GM21619 (cell line): ENCODE data around the gene CASP9.
"Not testable (repeated sequence)": the region's sequence is repeated elsewhere in the genome, so short reads cannot be mapped to it uniquely, and the experiment has no call there.

Experiments used
- ATAC-seq: cut with Tn5 transposase; IDR thresholded peaks from one replicate; pipeline ENCODE4 v1.9.1; 2021; ENCODE audit not compliant: unreplicated experiment

The CASP9 gene

GRCh38 chr1:15501208-15502032 lies 22.6 kb downstream of the CASP9 start:
- no peak for ATAC-seq

DNA sequence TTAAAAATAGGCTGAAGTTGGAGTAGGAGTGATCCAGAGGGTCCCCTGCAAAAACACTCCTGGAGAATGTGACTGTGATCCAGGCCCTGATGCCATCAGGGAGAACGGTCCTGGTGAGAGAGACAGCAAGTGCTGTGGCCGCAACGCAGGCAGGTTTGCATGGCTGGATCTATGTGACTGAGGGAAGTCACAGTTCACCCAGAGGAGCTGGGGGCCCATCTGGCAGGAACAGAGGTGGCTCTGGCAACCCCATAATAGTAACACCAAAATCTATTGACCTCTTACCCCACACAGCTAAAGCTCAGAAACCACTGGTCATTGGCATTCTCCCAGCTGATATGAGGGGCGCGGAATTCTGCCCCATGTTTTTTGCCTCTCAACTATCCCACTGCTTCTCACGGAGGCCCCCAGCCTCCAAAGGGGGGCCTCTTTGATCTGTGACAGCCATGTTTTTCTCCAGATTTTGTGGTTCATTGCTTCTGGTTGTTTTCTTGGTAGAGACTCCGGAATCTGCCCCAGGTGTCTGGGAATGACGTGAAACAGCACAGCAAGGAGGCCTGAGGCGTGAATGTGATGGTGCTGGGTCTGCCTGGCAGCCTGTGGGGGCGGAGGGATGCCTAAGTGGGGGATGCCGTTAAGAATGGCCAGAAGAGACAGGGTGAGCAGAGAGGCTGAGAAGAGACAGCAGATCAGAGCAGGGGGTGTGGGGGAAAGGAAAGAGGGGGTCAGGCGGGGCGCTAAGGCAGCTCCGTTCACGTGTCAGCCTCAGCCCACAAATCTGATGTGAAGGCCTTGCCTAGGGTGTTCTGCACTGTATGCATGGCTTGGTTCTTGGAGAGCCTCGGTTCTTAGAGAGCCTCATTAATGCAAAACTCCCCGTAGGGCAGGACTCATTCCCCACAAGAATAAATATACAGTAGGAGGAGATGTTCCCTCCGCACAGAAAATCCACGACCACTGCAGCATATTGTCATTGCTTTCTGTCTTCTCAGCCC lies 23.5 kb downstream of the CASP9 start:
- ATAC-seq: no peak

GRCh38 chr1:15493869-15494390 lies 30.1 kb downstream of the CASP9 start:
- no peak for ATAC-seq

DNA sequence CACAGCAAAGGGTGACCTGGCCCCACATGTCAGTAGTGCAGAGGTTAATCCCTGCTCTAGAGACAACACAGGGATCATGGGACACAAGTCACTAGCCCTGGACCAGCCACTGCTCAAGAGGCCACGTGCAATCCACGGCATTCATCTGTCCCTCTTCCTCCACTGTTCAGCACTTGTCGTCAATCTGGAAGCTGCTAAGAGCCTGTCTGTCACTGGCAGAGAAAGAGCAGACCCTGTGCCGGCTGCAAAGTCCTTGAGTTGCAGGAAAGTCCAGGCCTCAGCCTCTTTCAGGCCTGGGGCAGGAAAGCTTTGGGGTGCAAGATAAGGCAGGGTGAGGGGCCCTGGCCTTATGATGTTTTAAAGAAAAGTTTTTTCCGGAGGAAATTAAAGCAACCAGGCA lies 31.4 kb downstream of the CASP9 start:
- ATAC-seq: no peak

DNA sequence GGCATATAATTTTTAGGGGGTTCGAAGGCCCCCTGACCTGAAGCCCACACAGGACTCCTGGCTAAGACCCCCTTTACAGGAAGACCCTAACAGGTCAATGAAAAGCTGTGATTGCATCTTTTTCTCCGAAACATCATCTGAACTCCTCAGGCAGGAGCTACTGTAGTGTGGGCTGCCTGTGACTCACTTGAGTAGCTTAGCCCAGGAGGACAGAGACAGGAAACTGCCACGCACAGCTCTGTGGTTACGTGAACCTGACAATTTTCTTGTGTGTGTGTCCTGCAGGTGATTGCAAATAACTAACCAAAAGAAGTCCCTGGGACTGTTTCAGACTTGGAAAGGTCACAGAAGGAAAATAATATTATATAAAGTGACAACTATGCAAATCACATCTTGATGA lies 33.0 kb downstream of the CASP9 start:
- ATAC-seq: not testable (repeated sequence)

DNA sequence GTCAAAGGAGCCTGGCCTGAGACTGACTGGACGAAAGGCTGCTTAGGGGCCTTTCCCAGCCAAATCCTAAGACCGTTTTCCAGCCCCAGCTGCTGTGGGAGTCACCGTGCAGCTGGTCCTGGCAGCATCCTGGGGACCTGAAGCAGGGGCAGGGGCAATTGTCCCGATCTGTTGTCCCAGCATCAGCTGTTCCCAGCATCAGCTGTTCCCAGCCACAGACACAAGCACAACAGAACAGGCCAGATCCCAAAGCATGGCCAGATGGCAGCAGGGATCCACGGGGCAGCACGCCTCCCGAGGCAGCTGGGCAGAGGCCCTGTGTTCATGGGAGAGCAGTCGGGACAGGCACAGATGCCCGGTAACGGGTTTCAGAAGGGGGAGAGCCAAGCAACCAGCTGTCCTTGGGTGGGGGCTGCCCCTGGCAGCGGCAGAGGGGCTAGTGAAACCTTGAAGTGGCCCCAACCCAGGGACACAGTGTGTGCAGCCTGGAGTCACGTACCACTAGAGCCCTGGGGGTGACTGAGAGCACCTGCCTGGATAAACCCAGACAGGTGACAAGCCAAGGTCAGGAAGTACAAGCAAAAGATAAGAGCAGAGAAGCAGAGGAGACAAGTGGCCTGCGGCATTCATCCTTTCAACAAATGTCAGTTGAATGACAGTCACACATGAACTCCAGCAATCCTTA lies 34.8 kb downstream of the CASP9 start:
- no peak for ATAC-seq

DNA sequence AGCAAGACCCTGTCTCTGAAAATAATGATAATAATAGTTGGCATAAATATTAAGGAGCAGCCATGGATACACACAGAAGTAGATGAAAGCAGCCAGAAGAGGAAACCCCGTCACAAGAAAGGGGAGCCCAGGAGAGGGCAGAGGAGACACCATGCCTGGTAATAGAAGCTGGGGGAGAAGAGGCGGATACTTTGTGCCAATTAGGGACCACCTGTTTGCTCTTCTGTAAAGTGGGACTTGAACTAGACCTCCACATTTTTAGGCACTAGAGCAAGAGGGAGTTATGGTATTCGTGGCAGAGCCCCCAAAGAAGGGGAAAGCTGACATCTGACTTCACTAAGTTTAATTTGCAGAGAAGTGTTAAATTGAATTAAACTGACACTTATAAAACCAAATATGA lies 35.6 kb downstream of the CASP9 start:
- no peak for ATAC-seq

DNA sequence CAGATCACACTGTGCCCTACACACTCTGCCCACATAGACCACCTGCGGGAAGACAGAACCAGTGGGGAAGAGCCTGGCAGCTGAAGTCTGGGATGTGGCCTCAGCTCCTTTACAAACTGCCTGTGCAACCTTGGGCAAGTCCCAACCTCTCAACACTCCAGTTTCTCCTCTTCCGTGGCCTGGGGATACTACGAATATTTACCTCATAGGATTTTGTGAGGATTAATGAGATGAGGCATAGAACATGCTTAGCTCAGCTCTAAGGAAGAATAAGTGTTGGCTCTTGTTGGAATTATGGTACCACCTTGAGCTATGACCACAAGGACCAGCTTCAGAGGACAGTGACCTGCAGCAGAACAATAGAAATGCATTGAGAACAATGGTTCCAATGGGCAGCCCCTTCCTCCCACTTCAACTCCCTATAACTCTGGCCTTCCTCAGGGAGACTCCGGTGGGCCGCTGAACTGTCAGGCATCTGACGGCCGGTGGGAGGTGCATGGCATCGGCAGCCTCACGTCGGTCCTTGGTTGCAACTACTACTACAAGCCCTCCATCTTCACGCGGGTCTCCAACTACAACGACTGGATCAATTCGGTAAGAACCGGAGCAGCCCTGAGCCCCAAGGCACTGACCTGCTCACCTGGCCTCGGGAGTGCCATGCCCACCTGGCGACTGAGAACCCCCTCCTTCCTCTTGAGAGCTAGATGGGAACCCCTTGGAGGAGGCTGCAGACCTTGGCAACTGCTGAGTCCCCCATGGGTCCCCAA lies 37.0 kb downstream of the CASP9 start:
- ATAC-seq: not testable (repeated sequence)

GRCh38 chr1:15485636-15486035 lies 38.4 kb downstream of the CASP9 start:
- no peak for ATAC-seq

- not testable (repeated sequence) for ATAC-seq
Observed at GRCh38 chr1:15484443-15484842, 39.6 kb downstream of the CASP9 start.

DNA sequence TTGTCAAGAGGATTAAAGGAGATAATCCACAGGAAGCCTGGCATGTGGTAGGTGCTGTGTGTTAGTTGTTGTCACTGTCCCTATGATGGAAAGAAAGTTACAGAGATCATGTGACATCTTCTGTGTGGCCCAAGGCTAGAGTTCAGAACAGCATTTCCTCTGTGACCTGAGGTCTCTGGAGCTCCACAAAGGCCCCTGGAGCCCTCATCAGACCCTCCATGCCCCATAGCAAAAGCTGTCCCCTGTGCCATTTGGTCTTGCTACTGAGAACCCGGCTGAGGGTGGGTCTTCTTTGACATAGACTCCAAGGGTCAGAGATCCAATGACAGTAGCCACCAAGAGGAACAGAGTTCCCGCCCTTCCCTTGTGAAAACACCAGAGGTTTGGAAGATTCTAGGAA lies 40.0 kb downstream of the CASP9 start:
- ATAC-seq: no peak

GRCh38 chr1:15482983-15483543 lies 41.0 kb downstream of the CASP9 start:
- not testable (repeated sequence) for ATAC-seq

- ATAC-seq: not testable (repeated sequence)
Observed at GRCh38 chr1:15482455-15482854, 41.6 kb downstream of the CASP9 start.

- ATAC-seq: no peak
Observed at GRCh38 chr1:15479654-15480347, 44.2 kb downstream of the CASP9 start.

DNA sequence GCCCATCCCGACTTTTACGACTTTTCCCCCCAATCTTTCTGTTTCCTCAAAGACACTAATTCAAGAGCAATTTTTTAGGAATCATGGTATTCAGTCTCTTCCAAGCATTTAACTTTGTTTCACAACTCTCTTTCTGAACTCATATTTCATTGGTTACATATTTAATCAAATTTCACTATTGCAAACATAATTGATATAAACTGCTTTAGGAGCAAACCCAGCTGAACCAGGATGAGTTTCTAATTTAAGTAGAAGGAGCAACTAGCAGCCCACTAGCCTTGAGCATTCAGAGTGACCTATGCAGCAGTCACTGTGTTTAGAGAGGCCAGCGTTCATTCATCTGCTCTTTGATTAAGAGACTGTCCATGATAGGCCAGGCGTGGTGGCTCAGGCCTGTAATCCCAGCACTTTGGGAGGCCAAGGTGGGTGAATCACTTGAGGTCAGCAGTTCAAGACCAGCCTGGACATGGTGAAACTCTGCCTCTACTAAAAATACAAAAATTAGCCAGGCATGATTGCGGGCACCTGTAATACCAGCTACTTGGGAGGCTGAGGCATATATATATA lies 46.3 kb downstream of the CASP9 start:
- ATAC-seq: no peak

- no peak for ATAC-seq
Observed at GRCh38 chr1:15476927-15477326, 47.1 kb downstream of the CASP9 start.

DNA sequence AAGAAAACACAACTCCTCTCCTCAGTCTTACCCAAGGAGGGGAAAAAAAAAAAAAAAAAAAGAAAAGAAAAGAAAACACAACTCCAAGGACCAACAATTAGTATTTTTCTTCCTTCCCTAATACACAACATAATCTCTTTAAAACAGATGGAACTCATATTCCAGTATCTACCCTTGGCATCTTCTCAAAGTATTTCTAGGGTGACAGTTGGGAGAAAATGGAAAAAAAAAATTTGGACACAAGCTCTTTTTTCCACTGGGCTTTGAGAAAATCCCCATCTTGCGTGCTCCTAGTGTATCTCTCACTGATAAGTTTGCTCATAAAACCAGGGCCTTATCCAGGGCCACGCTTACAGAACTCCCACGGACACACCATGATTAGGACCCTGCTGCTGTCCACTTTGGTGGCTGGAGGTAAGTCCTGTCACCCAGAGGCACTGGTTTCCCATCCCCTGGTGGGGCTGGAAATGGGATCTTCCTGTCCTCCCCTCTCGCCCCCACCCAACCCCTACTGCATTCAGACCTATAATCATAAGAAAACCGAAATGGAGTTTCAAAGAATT lies 48.2 kb downstream of the CASP9 start, which contains the start of gene CELA2B:
Gene CELA2B (plus strand): TSS at position 353 of the 563 bp plus-strand sequence. CDS start 22 bp downstream, at position 375.
- ATAC-seq: no peak

DNA sequence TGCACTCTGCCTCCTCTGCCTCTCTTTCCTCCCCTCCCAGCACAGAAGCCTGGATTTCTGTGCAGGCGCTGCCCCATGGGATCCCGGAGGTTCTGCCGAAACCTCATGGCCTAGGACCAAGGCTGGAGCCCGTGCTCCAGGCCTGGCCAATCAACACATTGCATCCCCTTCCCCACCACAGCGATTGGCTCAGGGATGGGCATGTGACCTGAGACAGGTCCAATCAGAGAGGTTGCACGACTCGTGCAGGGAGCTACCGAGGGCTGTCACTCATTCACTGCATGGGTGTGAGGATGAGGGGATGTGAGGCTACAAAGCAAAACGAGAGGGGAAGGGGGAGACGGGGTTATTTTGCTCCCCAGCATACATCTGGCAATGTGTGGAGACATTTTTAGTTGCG lies 51.4 kb downstream of the CASP9 start:
- ATAC-seq: no peak
